BJ (cell line): ENCODE results near the gene CYP1A1. TPM values are rescaled to one million over a fixed set of nuclear protein-coding genes. Genes with fewer than 3 reads are reported as not detected.
A peak's percentile ranks its signal among the peaks of the same experiment; 100 is the strongest.
"Not testable (repeated sequence)": the region's sequence is repeated elsewhere in the genome, so short reads cannot be mapped to it uniquely, and the experiment has no call there.

Source experiments
- CTCF ChIA-PET: fragments of 350-600 bp; formaldehyde crosslinking; extraction: SDS; loops from one replicate; lab custom pipeline; 2021; ENCODE audit warnings: antibody characterized with exemption, inconsistent platforms; lab: Yijun Ruan, JAX
- POLR2A ChIA-PET: fragments of 300-600 bp; sonication (Branson Sonifier 250); formaldehyde crosslinking; extraction: SDS; loops from one replicate; lab custom pipeline; 2021; ENCODE audit warnings: antibody characterized with exemption; lab: Charles Lee
- DNase-seq: peaks from one replicate; pipeline ENCODE4 v3.0.0-alpha.2; 2011; ENCODE audit warnings: low read depth
- H3K27me3 ChIP-seq: 2 replicates; pipeline ENCODE4 v1.6.0; 2011; ENCODE audit warnings: low read length; ENCODE audit not compliant: control insufficient read depth, insufficient read depth
- H3K36me3 ChIP-seq: 2 replicates; pipeline ENCODE4 v1.5.1; 2011; ENCODE audit warnings: low read length; ENCODE audit not compliant: control insufficient read depth, insufficient read depth
- H3K4me3 ChIP-seq: 2 replicates; pipeline ENCODE4 v1.5.1; 2011; ENCODE audit warnings: low read depth, mild to moderate bottlenecking, control low read depth, low read length
- CTCF ChIP-seq: IDR thresholded peaks from 2 replicates; pipeline ENCODE4 v1.5.1; 2011; ENCODE audit warnings: low read depth, mild to moderate bottlenecking, control low read depth, inconsistent platforms, low read length, moderate library complexity; ENCODE audit not compliant: insufficient read depth
- polyA plus RNA-seq: library from polyadenylated mRNA; depleted of rRNA; stranded (reverse); fragments of >200 nt; gene quantifications from 2 replicates; pipeline ENCODE4 v1.2.3, GENCODE V29; 2011

The CYP1A1 gene
- polyA plus RNA-seq, 1 experiment: not detected

- TF ChIP-seq CTCF: no peak
- POLR2A ChIA-PET: no interaction called here
- no peaks in the 10 kb centered on the region for H3K36me3 ChIP-seq
These were observed 5.4 kb upstream of the CYP1A1 start for GRCh38 chr15:74730619-74731316.

GRCh38 chr15:74729372-74729771 is 4.0 kb upstream of the CYP1A1 start:
- CTCF ChIA-PET, POLR2A ChIA-PET: not testable (repeated sequence)

More at GRCh38 chr15:74730619-74731316, 5.4 kb upstream of the CYP1A1 start:
- CTCF ChIA-PET: interaction anchor here (1.3 kb wide), 1 partner anchor 40 kb away, joined by 3 read pairs; no protein-coding TSS in a partner anchor
- DNase-seq: no peak
- no peak overlapping the region for H3K4me3 ChIP-seq
- peaks cover 44% of the 10 kb centered on the region for H3K27me3 ChIP-seq

DNA sequence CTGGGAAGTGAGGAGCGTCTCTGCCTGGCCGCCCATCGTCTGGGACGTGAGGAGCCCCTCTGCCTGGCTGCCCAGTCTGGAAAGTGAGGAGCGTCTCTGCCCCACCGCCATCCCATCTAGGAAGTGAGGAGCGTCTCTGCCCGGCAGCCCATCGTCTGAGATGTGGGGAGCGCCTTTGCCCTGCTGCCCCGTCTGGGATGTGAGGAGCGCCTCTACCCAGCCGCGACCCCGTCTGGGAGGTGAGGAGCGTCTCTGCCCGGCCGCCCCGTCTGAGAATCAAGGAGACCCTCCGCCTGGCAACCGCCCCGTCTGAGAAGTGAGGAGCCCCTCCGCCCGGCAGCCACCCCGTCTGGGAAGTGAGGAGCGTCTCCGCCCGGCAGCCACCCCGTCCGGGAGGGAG is 3.4 kb upstream of the CYP1A1 start:
- POLR2A ChIA-PET, DNase-seq, CTCF ChIA-PET, H3K4me3 ChIP-seq, H3K36me3 ChIP-seq: not testable (repeated sequence)
- peaks cover 40% of the 10 kb centered on the region for H3K27me3 ChIP-seq

More at GRCh38 chr15:74729372-74729771, 4.0 kb upstream of the CYP1A1 start:
- not testable (repeated sequence) for H3K36me3 ChIP-seq, DNase-seq, H3K4me3 ChIP-seq
- peaks cover 43% of the 10 kb centered on the region for H3K27me3 ChIP-seq

GRCh38 chr15:74727727-74728126 is 2.4 kb upstream of the CYP1A1 start:
- peaks cover 35% of the 10 kb centered on the region for H3K27me3 ChIP-seq
- DNase-seq: no peak
- no peaks in the 10 kb centered on the region for H3K36me3 ChIP-seq
- ChIA-PET POLR2A (no interaction called here), CTCF (interaction anchor here (1.1 kb wide), 1 partner anchor 18 kb away, joined by 3 read pairs; no protein-coding TSS in a partner anchor)
- H3K4me3 ChIP-seq: no peak overlapping the region
- no peak for TF ChIP-seq CTCF

- DNase-seq: no peak
- ChIA-PET CTCF (interaction anchor here (0.6 to 3.6 kb wide), 3 partner anchors 10 to 47 kb away, joined by 3 to 10 read pairs (median 4); no protein-coding TSS in a partner anchor), POLR2A (no interaction called here)
- H3K27me3 ChIP-seq: peaks cover 30% of the 10 kb centered on the region
- no peaks in the 10 kb centered on the region for H3K36me3 ChIP-seq
- no peak for TF ChIP-seq CTCF
- peak overlapping the region; percentile 44 for H3K4me3 ChIP-seq
These were observed 1.4 kb upstream of the CYP1A1 start for GRCh38 chr15:74726774-74727164.

GRCh38 chr15:74725845-74726773 is 781 bp upstream of the CYP1A1 start:
- no peak for TF ChIP-seq CTCF
- POLR2A ChIA-PET: no interaction called here
- peak overlapping the region; percentile 44 for H3K4me3 ChIP-seq
- CTCF ChIA-PET: interaction anchor here (0.6 to 3.6 kb wide), 4 partner anchors 9 to 48 kb away, joined by 3 to 10 read pairs (median 4); no protein-coding TSS in a partner anchor
- H3K36me3 ChIP-seq: no peaks in the 10 kb centered on the region
- DNase-seq: no peak
- H3K27me3 ChIP-seq: peaks cover 27% of the 10 kb centered on the region
